Gastrocnemius medialis (tissue), 4 donors: Measurements from ENCODE around the gene NOTCH1. TPM values are rescaled to one million over a fixed set of nuclear protein-coding genes. Genes with fewer than 3 reads are reported as not detected.

Source experiments
- ATAC-seq, 2 donors: fragments of 150-250 bp; one replicate each; pipeline ENCODE4 v1.9.1; 2016
- DNase-seq, 2 donors: peaks; one replicate each; pipeline ENCODE4 v3.0.0-alpha.2; 2019
- H3K27ac ChIP-seq, 4 donors: fragments of 200-600 bp; sonication (generic); 1 replicate in 1 of 4; 2 replicates in 3 of 4; pipeline ENCODE4 v1.5.1; 2016 to 2018; ENCODE audit warnings: mild to moderate bottlenecking in 2 of 4, moderate library complexity in 1 of 4
- H3K27me3 ChIP-seq, 3 donors: fragments of 200-600 bp; sonication (generic) in 2 of 3; 1 replicate in 1 of 3; 2 replicates in 2 of 3; pipeline versions ENCODE4 v1.5.1 to v1.6.0; 2016 to 2019; ENCODE audit warnings: mild to moderate bottlenecking in 1 of 3, moderate library complexity in 1 of 3
- H3K36me3 ChIP-seq, 2 donors: fragments of 200-600 bp; sonication (generic) in 1 of 2; one replicate each; pipeline ENCODE4 v1.5.1; 2017 to 2018
- H3K4me1 ChIP-seq, 2 donors: fragments of 200-600 bp; sonication (generic) in 1 of 2; one replicate each; pipeline ENCODE4 v1.5.1; 2016 to 2017; ENCODE audit warnings: mild to moderate bottlenecking in 2 of 2
- H3K4me3 ChIP-seq, 4 donors: fragments of 200-600 bp; sonication (generic) in 3 of 4; 1 replicate in 1 of 4; 2 replicates in 3 of 4; pipeline ENCODE4 v1.5.1; 2016 to 2019; ENCODE audit warnings: mild to moderate bottlenecking in 2 of 4
- H3K9me3 ChIP-seq, 3 donors: fragments of 200-600 bp; sonication (generic) in 2 of 3; 1 replicate in 1 of 3; 2 replicates in 2 of 3; pipeline ENCODE4 v1.5.1; 2016 to 2019
- POLR2A ChIP-seq, 2 donors: fragments of 450-650 bp; IDR thresholded peaks; one replicate each; pipeline ENCODE4 v1.6.1; 2017; ENCODE audit warnings: antibody characterized with exemption in 2 of 2, mild to moderate bottlenecking in 2 of 2, moderate library complexity in 2 of 2
- in situ Hi-C, 4 donors: fragments of 200-750 bp; cut with MboI; loops; one replicate each; pipeline versions ENCODE4 v1.15.0 to v1.8.0; 2017; ENCODE audit warnings: low sequenced_read_pairs in 4 of 4
- intact Hi-C: fragments of 100-400 bp; cut with DNase I; formaldehyde crosslinking; loops from one replicate; pipeline ENCODE4 v1.15.1; 2023; ENCODE audit warnings: low total_unique reads
- total RNA-seq, 4 donors: library from RNA; depleted of rRNA; stranded (reverse); fragments of >200 nt; gene quantifications; one replicate each; pipeline versions ENCODE4 v1.1.0 to v1.2.3, GENCODE V29; 2016
- TF ChIP-seq, protein P1 (sequence below), 5 experiments: fragments of 450-650 bp in 3 of 5; fragments of 200-600 bp in 2 of 5; sonication (generic) in 2 of 5; IDR thresholded peaks in 4 of 5; conservative IDR thresholded peaks in 1 of 5; 1 replicate in 4 of 5; 2 replicates in 1 of 5; pipeline ENCODE4 v1.5.1; 2016 to 2019; ENCODE audit warnings: antibody characterized with exemption in 5 of 5, mild to moderate bottlenecking in 3 of 5, moderate library complexity in 3 of 5

NOTCH1 gene
- total RNA-seq, 4 donors from 2014 or later, result 6.3 to 15.4 (median 8.2) TPM

DNA sequence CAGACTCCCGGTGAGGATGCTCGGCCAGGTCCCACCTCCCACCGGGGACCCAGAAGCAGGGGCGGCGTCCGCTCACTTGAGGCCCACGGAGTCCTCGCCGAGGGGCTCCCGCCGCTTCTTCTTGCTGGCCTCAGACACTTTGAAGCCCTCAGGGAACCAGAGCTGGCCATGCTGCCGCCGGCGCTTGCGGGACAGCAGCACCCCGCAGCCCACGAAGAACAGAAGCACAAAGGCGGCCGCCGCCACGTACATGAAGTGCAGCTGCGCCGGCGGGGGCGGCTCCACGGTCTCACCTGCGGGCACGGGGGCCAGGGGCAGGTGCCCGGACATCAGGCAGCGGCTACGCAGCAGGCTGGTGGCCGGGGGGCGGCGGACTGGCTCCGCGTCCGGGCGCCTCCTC lies 43.7 kb downstream of the NOTCH1 start:
- Histone ChIP-seq H3K27me3 (no peaks in the 10 kb centered on the region), H3K9me3 (no peaks in the 10 kb centered on the region), H3K36me3 (peaks cover 0 to 88% of the 10 kb centered on the region in 2 donors), H3K27ac (no peak overlapping the region), H3K4me3 (no peak overlapping the region), H3K4me1 (no peaks in the 10 kb centered on the region)
- DNase-seq (no peak), ATAC-seq (no peak)
- TF ChIP-seq, protein P1, sequence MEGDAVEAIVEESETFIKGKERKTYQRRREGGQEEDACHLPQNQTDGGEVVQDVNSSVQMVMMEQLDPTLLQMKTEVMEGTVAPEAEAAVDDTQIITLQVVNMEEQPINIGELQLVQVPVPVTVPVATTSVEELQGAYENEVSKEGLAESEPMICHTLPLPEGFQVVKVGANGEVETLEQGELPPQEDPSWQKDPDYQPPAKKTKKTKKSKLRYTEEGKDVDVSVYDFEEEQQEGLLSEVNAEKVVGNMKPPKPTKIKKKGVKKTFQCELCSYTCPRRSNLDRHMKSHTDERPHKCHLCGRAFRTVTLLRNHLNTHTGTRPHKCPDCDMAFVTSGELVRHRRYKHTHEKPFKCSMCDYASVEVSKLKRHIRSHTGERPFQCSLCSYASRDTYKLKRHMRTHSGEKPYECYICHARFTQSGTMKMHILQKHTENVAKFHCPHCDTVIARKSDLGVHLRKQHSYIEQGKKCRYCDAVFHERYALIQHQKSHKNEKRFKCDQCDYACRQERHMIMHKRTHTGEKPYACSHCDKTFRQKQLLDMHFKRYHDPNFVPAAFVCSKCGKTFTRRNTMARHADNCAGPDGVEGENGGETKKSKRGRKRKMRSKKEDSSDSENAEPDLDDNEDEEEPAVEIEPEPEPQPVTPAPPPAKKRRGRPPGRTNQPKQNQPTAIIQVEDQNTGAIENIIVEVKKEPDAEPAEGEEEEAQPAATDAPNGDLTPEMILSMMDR (IDR thresholded peaks at IDR 0.05 in 4 of 5, conservative IDR thresholded peaks at IDR 0.05 in 1 of 5), result no peak
- no peak for TF ChIP-seq POLR2A (IDR thresholded peaks at IDR 0.05)
- intact Hi-C loops (no loop called here), in situ Hi-C loops (no loop called here)

DNA sequence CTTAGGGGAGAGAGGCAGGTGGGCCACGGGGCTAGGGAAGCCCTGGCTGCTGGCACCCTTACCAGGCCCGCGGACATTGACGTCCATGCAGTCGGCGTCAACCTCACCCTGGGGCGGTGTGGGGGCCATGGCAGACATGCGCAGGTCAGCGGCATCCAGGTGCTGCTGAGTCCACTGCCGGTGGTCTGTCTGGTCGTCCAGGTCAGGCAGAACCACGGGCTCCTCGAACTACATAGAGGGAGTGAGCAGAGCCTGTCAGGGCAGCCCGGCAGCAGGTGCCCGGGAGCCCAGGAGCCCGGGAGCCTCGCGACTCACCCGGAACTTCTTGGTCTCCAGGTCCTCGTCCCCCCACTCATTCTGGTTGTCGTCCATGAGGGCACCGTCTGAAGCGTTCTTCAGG lies 44.2 kb downstream of the NOTCH1 start:
- Histone ChIP-seq H3K36me3 (peaks cover 0 to 88% of the 10 kb centered on the region in 2 donors), H3K27ac (no peak overlapping the region), H3K27me3 (no peaks in the 10 kb centered on the region), H3K4me1 (no peaks in the 10 kb centered on the region), H3K4me3 (no peak overlapping the region), H3K9me3 (no peaks in the 10 kb centered on the region)
- intact Hi-C loops, result no loop called here
- ATAC-seq (no peak), DNase-seq (no peak)
- TF ChIP-seq, protein P1 (IDR thresholded peaks at IDR 0.05 in 4 of 5, conservative IDR thresholded peaks at IDR 0.05 in 1 of 5), result no peak
- no peak for TF ChIP-seq POLR2A (IDR thresholded peaks at IDR 0.05)
- in situ Hi-C loops, result no loop called here

DNA sequence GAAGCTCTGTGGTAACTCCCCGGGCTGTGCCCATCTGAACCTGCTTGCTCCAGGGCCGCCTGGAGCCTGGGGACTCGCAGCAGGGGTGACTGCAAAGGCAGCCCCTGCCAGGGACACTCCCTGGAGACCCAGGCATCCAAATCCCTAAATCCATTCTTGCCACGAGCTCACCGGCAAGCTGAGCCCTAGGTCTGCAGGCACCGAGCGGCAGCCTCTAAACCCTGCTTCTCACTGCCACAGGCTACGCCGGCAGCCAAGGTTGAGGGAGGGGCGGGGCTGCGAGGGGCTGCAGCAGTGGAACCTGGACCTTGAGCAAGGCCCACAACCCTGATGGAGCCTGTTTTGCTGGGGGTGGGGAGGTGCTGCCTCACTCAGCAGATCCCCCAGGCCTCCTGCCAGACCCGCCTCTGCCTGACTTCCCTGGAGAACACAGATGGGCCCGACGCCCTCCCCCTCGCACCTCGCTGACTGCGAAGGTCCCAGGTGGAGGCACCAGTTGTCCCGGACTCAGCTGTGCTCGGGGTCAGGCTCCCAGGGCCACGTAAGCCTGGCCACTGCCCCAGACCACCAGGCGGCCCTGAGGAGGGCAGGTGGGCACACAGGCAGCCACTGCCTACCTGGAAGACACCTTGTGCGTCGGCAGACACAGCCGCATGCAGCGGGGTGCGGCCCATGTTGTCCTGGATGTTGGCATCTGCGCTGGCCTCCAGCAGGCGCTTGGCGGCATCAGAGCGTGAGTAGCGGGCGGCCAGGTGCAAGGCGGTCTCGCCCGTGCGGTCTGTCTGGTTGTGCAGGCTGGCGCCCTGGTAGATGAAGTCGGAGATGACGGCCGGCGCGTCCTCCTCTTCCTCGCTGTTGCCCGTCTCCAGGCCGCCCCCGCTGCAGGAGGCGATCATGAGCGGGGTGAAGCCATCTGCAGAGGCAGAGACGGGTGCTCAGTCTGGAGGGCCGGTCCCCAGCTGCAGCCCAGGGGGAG lies 45.6 kb downstream of the NOTCH1 start:
- in situ Hi-C loops, result loop anchor here in 1 of 4 donors (25.0 kb wide), 1 partner anchor 137 kb away; no protein-coding TSS in a partner anchor
- Histone ChIP-seq H3K36me3 (peaks cover 0 to 88% of the 10 kb centered on the region in 2 donors), H3K27ac (no peak overlapping the region), H3K27me3 (no peaks in the 10 kb centered on the region), H3K9me3 (no peaks in the 10 kb centered on the region), H3K4me1 (no peaks in the 10 kb centered on the region), H3K4me3 (no peak overlapping the region)
- ATAC-seq (no peak), DNase-seq (no peak)
- intact Hi-C loops, result no loop called here
- TF ChIP-seq POLR2A (IDR thresholded peaks at IDR 0.05), result no peak
- TF ChIP-seq, protein P1 (IDR thresholded peaks at IDR 0.05 in 4 of 5, conservative IDR thresholded peaks at IDR 0.05 in 1 of 5), result no peak

DNA sequence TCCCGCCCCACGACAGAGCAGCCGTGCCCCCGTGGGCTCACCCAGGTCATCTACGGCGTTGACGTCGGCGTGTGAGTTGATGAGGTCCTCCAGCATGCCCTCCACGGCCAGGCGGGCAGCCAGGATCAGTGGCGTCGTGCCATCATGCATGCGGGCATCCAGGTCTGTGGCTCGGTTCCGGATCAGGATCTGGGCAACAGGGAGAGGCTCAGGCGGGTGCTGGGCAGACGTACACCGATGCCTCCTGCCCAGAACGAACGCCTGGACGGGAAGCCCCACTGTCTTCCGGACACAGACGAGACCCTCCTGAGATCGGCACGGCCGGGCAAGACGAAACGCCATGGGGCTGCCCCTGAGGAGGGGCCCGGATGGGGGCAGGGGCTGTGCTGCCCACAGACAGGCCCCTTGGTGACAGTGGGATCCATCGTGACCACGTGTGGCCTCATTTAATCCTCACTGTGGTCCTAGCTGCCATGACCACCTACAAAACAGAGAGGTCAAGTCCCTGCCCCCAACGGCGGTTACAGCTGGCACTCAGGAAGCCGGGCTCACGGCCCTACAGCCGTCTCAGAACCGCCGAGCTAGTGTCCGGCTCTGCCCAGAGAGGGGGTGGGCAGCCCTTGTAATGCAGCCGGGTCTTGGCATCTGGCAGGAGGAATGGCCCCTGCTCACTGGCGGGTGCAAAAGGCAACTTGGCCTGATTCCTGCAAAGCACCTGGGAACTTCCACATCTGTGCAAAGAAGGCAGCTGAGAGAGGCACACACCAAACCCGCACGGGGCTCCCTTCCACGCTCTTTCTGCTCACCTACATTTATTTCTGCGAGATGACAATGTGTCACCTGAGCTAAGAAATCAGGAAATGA lies 46.5 kb downstream of the NOTCH1 start:
- Histone ChIP-seq H3K27ac (no peak overlapping the region), H3K36me3 (peaks cover 0 to 78% of the 10 kb centered on the region in 2 donors), H3K9me3 (no peaks in the 10 kb centered on the region), H3K27me3 (no peaks in the 10 kb centered on the region), H3K4me1 (no peaks in the 10 kb centered on the region), H3K4me3 (no peak overlapping the region)
- intact Hi-C loops (no loop called here), in situ Hi-C loops (loop anchor here in 1 of 4 donors (25.0 kb wide), 1 partner anchor 138 kb away; no protein-coding TSS in a partner anchor)
- no peak for DNase-seq
- ATAC-seq, result no peak
- TF ChIP-seq, protein P1 (IDR thresholded peaks at IDR 0.05 in 4 of 5, conservative IDR thresholded peaks at IDR 0.05 in 1 of 5), result no peak
